HG02970 (cell line): ENCODE results near the gene RRP1.
"Not testable (repeated sequence)": the region's sequence is repeated elsewhere in the genome, so short reads cannot be mapped to it uniquely, and the experiment has no call there.

Experiments used
- ATAC-seq: cut with Tn5 transposase; IDR thresholded peaks from one replicate; pipeline ENCODE4 v1.9.1; 2021; ENCODE audit warnings: mild to moderate bottlenecking, moderate library complexity, moderate number of reproducible peaks; ENCODE audit not compliant: unreplicated experiment, low FRiP score

RRP1 gene

GRCh38 chr21:43812957-43813655 is 23.7 kb downstream of the RRP1 start:
- no peak for ATAC-seq

GRCh38 chr21:43813656-43813980 is 24.2 kb downstream of the RRP1 start:
- ATAC-seq, result no peak

GRCh38 chr21:43814215-43815106 is 25.1 kb downstream of the RRP1 start:
- ATAC-seq, result no peak

GRCh38 chr21:43815107-43815613 is 25.8 kb downstream of the RRP1 start:
- no peak for ATAC-seq

GRCh38 chr21:43815991-43816390 is 26.6 kb downstream of the RRP1 start:
- ATAC-seq, result no peak

- ATAC-seq, result no peak
Measured at GRCh38 chr21:43816611-43817071, 27.3 kb downstream of the RRP1 start.

- no peak for ATAC-seq
Measured at GRCh38 chr21:43817157-43818086, 28.0 kb downstream of the RRP1 start.

GRCh38 chr21:43818685-43819084 is 29.3 kb downstream of the RRP1 start:
- no peak for ATAC-seq

GRCh38 chr21:43819511-43820405 is 30.4 kb downstream of the RRP1 start:
- no peak for ATAC-seq

GRCh38 chr21:43820466-43820865 is 31.1 kb downstream of the RRP1 start:
- no peak for ATAC-seq

GRCh38 chr21:43822166-43822565 is 32.8 kb downstream of the RRP1 start:
- ATAC-seq, result not testable (repeated sequence)

- ATAC-seq, result not testable (repeated sequence)
Measured at GRCh38 chr21:43822741-43823140, 33.4 kb downstream of the RRP1 start.

- no peak for ATAC-seq
Measured at GRCh38 chr21:43824333-43825241, 35.2 kb downstream of the RRP1 start.

- ATAC-seq, result no peak
Measured at GRCh38 chr21:43825242-43825935, 36.0 kb downstream of the RRP1 start.

GRCh38 chr21:43825936-43826622 is 36.7 kb downstream of the RRP1 start:
- no peak for ATAC-seq

GRCh38 chr21:43826623-43826974 is 37.2 kb downstream of the RRP1 start:
- ATAC-seq, result no peak

GRCh38 chr21:43827015-43827611 is 37.7 kb downstream of the RRP1 start:
- no peak for ATAC-seq
